GM19023 (cell line): ENCODE data around the gene AARS1.
A peak's percentile ranks its signal among the peaks of the same experiment; 100 is the strongest.
"Not testable (repeated sequence)": the region's sequence is repeated elsewhere in the genome, so short reads cannot be mapped to it uniquely, and the experiment has no call there.

Experiments used
- ATAC-seq: cut with Tn5 transposase; IDR thresholded peaks from one replicate; pipeline ENCODE4 v1.9.1; 2021; ENCODE audit warnings: mild to moderate bottlenecking, moderate library complexity; ENCODE audit not compliant: unreplicated experiment

AARS1 gene

GRCh38 chr16:70289229-70290094 is at the start of gene AARS1:
TSS of gene AARS1 (minus strand) at chr16:70289506. CDS start at chr16:70282763, 6,743 bp downstream.
- peak; percentile 98 for ATAC-seq

DNA sequence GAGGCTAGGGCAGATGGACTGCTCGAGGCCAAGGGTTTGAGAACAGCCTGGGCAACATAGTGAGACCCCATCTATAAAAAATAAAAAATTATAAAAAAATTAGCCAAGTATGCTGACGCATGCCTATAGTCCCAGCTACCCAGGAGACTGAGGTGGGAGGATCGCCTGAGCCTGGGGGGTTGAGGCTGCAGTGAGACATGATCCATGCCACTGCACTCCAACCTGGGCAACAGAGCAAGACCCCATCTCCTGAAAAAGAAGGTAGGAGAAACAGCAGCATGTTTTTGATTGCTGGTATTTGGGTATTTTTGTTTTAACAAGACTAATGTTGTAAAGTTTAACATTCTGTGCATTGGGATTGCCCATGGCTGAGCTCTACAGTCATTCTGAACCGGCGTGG is 48.5 kb upstream of the AARS1 start:
- ATAC-seq, result no peak

DNA sequence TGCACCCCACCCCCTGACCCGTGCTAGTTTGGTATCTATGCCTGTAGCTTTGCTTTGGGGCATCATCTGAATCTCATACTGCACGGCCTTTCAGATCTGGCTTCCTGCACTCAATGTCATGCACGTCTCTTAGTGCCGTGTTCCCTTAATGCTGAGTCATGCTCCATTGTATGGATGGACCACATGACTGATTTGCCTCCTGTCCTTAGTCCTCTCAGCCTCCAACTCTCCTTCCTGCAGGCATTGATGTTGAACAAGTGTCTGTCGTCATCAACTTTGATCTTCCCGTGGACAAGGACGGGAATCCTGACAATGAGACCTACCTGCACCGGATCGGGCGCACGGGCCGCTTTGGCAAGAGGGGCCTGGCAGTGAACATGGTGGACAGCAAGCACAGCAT is 43.4 kb upstream of the AARS1 start:
- not testable (repeated sequence) for ATAC-seq

DNA sequence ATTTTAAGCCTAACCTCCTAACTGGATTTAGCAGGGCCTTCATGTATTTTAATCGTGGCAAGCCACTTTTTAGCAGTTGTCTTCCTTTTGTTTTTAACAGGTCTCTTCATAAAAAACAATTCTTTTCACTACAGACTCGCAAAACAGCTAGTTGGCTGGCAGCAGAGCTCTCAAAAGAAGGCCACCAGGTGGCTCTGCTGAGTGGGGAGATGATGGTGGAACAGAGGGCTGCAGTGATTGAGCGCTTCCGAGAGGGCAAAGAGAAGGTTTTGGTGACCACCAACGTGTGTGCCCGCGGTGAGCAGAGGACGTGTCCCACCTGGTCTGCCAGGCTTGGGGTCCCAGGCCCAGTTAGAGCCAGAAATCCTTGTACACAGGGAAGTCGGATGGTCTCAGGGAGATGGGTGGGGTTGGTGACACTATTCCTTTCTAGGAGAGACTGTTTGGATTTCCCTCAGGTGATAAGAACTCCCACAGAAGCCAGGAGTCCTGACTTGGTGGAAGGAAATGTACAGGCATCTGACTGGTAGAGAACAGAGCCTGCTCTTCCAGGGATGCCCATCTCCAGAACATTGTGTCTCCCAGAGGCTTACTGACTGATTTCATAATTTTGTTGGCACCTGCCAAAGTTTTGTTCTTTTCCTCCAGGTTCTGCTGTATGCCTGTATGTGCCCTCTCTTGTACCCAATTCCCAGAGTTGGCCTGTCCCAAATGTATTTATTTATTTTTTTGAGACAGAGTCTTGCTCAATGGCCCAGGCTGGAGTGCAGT is 42.5 kb upstream of the AARS1 start:
- no peak for ATAC-seq

DNA sequence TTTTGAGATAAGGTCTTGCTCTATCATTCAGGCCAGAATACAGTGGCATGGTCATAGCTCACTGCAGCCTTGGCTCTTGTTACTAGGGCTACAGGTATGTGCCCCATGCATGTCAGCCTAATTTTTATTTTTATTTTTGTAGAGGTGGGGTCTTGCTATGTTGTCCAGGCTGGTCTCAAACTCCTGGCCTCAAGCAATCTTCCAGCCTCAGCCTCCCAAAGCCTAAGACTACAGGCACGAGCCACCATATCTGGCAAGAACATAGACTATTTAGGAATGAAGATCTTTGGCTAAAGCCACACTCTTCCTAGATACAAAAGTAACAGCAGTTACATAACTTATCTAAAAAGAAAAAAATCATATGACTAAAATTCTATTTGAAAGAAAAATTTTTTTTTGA is 41.8 kb upstream of the AARS1 start:
- ATAC-seq, result no peak

- no peak for ATAC-seq
These were observed 35.9 kb upstream of the AARS1 start for GRCh38 chr16:70324998-70325747.

- no peak for ATAC-seq
These were observed 30.8 kb upstream of the AARS1 start for GRCh38 chr16:70320121-70320520.

DNA sequence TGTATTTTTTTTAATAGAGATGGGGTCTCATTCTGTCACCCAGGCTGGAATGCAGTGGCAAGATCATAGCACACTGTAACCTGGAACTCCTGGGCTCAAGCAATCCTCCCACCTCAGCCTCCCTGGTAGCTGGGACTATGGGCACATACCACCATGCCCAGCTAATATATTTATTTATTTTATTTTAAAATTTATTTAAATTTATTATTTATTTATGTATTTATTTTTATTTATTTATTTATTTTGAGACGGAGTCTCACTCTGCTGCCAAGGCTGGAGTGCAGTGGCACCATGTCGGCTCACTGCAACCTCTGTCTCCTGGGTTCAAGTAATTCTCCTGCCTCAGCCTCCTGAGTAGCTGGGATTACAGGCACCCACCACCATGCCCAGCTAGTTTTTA is 18.4 kb upstream of the AARS1 start:
- not testable (repeated sequence) for ATAC-seq

DNA sequence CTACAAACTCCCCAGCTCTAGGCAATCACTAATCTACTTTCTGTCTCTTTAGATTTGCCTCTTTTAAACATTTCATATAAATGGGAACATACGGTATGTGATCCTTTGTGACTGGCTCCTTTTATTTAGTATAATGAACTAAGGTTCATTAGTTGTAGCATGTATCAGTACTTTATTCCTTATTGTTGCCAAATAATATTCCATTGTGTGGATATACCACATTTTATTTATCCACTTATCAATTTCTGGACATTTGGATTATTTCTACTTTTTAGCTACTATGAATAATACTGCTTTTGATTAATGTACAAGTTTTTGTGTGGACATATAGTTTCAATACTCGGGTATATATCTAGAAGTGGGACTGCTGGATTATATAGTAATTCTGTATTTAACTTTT is 17.6 kb upstream of the AARS1 start:
- ATAC-seq, result no peak

DNA sequence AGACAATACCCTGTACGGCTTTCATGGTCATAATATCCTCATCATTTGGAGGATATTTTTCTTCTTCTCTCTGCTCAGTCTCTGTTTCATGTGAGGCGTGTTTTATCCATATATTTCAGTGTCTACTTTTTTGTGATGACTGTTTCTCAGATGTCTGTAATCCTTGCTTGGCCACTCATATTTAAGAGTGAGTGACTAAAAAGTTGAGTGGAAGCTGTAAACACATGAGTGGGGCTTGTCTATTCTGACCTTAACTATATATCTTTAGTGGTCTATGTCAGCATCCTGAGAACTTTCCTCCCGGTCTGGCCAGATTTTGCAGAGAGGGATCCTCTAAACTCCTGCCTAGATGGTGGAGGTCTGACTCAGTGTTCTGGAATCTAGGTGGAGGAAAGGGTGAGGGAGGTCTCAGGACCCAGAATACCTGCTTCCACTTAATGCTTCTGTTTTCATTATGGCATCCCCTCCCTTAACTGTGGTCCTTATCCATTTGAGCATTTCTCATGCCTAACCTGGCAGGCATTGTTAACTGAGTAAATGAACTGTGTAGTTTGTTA is 15.7 kb upstream of the AARS1 start:
- no peak for ATAC-seq

DNA sequence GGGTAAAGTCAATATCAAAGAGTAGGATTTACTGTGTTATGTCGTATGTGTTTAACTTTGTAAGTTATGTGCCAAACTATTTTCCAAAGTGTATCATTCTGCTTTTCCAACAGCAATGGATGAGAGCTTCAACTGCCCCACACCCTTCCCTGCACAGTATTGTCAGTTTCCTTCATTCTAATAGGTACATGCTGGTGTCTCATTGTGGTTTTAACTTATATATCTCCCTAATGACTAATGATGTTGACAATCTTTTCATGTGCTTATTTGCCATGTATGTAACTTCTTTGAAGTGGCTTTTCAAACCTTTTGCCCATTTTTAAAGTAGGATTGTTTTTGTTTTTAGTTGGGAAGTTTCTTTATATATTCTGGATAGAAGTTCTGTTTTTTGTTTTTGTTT is 13.4 kb upstream of the AARS1 start:
- no peak for ATAC-seq

DNA sequence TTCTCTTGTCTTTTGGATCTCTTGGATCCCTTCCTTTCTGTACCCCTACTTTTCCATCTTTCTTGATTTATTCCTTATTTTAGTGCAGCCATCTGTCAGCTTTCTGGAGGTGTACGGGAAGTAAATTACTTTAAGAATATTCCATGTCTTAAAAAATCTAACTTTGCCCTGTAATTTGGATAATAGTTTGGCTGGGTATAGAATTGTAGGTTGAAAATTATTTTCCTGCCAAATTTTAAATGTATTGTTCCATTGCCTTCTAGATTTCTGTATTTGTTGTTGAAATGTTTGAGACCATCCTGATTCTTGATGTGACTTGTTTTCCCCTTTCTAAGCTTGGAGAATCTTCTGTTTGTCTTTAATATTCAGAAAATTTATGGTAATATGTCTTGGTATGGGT is 11.8 kb upstream of the AARS1 start:
- no peak for ATAC-seq

DNA sequence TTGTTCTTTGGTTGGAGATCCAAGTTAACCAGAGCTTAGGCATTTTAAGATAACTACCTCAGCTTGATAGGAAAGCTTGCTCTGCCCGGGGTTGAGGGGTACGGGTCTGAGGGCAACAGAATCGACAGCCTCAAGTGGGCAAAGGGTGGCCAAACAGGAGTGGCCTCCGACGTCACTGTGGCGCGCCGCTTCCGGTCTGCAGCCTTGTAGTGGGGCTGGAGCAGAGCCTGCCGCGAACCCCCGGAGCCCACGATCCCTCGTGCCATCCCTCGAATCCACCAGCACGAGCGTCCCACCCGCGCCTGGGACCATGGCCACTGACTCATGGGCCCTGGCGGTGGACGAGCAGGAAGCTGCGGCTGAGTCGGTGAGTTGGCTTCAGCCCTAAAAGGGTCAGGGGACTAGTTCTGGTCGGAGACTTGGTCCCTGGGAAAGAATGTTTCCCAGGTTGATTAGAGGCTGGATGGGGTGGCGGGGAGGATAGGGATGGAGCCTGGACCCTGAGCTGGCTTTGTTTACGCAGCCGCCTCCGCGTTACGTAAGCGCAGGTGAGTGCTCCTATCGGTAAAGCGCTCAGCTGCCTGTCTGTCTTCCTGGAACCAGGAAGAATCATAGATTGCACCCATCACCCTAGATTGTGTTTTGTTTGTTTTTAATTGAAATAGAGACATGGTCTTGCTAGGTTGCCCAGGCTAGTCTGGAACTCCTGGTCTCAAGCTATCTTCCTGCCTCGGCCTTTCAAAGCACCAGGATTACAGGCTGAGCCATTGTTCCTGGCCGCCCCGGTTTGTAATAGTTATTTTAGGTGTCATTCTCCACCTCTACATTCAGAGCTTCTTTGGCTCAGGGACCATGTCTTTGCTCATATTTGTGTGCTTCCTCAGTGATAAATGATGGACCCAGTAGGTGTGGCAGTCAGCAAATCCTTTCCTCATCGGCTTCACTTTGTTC is 10.0 kb upstream of the AARS1 start, which contains the start of gene DDX19B:
DDX19B (plus strand) TSS at position 199 of the 951 bp plus-strand sequence; CDS start at position 311, 112 bp downstream.
- ATAC-seq, result peak; percentile 83

DNA sequence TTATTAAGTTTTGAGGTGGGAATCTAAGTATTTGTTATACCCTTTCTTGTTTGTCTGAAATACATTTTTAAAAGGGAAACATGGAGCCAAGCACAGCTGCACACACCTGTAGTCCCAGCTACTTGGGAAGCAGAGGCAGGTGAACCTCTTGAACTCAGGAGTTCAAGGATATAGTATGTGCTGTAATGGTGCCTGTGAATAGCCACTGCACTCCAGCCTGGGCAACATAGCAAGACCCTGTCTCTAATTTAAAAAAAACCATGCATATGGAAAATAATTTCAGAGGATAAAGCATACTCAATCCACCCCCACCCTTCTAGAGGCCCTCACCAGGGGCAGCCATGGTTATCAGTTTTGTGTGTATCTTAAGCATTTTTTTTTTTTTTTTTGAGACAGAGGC is 6.3 kb upstream of the AARS1 start:
- ATAC-seq, result no peak

GRCh38 chr16:70294385-70295025 is 5.2 kb upstream of the AARS1 start:
- no peak for ATAC-seq

DNA sequence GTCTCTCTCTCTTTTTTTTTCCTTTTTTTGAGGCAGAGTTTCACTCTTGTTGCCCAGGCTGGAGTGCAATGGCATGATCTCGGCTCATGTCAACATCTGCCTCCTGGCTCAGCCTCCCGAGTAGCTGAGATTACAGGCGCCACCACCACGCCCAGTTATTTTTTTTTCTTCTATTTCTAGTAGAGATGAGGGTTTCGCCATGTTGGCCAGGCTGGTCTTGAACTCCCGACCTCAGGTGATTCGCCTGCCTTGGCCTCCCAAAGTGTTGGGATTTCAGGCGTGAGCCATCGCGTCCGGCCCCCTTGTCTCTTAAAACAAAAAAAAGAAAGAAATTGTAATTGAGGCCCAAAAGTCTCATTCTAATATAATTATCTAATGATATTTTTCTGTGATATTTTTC is 2.8 kb upstream of the AARS1 start:
- not testable (repeated sequence) for ATAC-seq

- ATAC-seq, result no peak
These were observed 1.7 kb upstream of the AARS1 start for GRCh38 chr16:70290949-70291519.

GRCh38 chr16:70287304-70287971 is 1.9 kb downstream of the AARS1 start:
- ATAC-seq, result not testable (repeated sequence)
